Fibroblast of the aortic adventitia (primary cell): ENCODE data around the gene HMCN2. TPM values are rescaled to one million over a fixed set of nuclear protein-coding genes. Genes with fewer than 3 reads are reported as not detected.

ENCODE experiments used
- DNase-seq: peaks from one replicate; pipeline ENCODE4 v3.0.0-alpha.2; 2010; ENCODE audit warnings: low read depth
- H3K4me3 ChIP-seq: 2 replicates; pipeline ENCODE4 v1.5.1; 2011; ENCODE audit warnings: low read depth, mild to moderate bottlenecking, control low read depth, low read length, moderate library complexity
- CTCF ChIP-seq: IDR thresholded peaks from 2 replicates; pipeline ENCODE4 v1.5.1; 2011; ENCODE audit warnings: mild to moderate bottlenecking, low read length, control low read depth, inconsistent platforms; ENCODE audit not compliant: insufficient read depth
- total RNA-seq: library from RNA; depleted of rRNA; stranded (reverse); fragments of >200 nt; gene quantifications from 2 replicates; pipeline ENCODE4 v1.2.3, GENCODE V29; 2012; ENCODE audit warnings: low replicate concordance

The HMCN2 gene
- total RNA-seq, 1 donor: not detected

GRCh38 chr9:130296783-130297055 lies 31.2 kb downstream of the HMCN2 start:
- TF ChIP-seq CTCF: no peak
- DNase-seq: no peak

GRCh38 chr9:130297371-130297770 lies 31.8 kb downstream of the HMCN2 start:
- TF ChIP-seq CTCF: no peak
- DNase-seq: peak; percentile 49
- no peak overlapping the region for H3K4me3 ChIP-seq

More at GRCh38 chr9:130296783-130297055, 31.2 kb downstream of the HMCN2 start:
- no peak overlapping the region for H3K4me3 ChIP-seq

DNA sequence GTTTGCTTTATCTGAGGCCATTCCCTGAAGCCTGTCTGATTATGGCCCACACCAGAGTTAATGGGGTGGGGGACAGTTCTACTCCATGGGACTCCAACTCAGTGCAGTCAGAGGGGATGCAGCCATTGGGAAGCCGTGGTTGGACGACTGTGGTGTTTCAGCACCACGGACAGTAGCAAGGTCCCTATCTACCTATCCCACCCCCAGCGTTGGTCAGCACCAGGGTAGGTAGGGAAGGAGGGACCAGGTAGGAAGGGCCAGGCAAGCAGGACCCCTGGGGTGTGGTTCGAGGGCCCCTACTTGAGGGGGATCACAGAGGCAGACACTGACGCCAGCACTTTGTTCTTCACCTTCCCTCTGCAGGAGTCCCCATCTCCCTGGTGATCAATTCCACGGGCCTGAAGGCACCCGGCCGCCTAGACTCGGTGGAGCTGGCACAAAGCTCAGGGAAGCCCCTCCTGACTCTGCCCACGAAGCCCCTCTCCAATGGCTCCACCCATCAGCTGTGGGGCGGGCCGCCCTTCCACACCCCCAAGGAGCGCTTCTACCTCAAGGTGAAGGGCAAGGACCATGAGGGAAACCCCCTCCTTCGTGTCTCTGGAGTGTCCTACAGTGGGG lies 33.2 kb downstream of the HMCN2 start:
- H3K4me3 ChIP-seq: no peak overlapping the region
- TF ChIP-seq CTCF: no peak
- DNase-seq: peak; percentile 10

GRCh38 chr9:130299785-130300615 lies 34.4 kb downstream of the HMCN2 start:
- peak; percentile 8 for DNase-seq
- no peak overlapping the region for H3K4me3 ChIP-seq
- TF ChIP-seq CTCF: no peak

- no peak for TF ChIP-seq CTCF
- DNase-seq: no peak
- H3K4me3 ChIP-seq: no peak overlapping the region
These were observed 35.2 kb downstream of the HMCN2 start for GRCh38 chr9:130300739-130301138.

GRCh38 chr9:130301483-130302286 lies 36.1 kb downstream of the HMCN2 start:
- H3K4me3 ChIP-seq: no peak overlapping the region
- peak; percentile 44 for DNase-seq
- TF ChIP-seq CTCF: no peak
